Measurements from ENCODE around the gene ALLC. TPM values are rescaled to one million over a fixed set of nuclear protein-coding genes. Genes with fewer than 3 reads are reported as not detected.

ALLC gene
- total and polyA plus RNA-seq, 7 donors, result not detected

DNA sequence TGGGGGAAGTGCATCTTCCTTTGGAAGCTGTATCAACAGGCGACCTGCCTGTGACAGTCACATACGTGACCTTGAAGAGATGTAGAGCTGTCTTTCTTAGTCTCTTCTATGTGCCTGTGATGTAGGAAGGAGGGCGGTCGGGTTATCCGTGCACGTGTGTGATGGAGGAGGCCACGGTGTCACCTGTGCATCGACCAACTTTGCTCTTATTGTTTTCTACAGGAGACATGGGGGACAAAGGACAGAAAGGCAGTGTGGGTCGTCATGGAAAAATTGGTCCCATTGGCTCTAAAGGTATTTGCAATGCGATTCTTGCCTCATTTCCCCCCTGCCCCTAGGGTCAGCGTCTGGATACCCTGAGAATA is 20.7 kb upstream of the ALLC start:
- WGBS, 2 donors, result 83 to 86% methylated on average over 11 of the region's 11 CpGs
- intact Hi-C loops (cut with DNase I), result no loop called here
- peak; percentile 12 for DNase-seq
- no peaks in the 10 kb centered on the region for H3K9me3 ChIP-seq
- no peaks in the 10 kb centered on the region for H3K36me3 ChIP-seq
- peaks cover 0 to 12% (median 0%) of the 10 kb centered on the region in 4 donors for H3K4me1 ChIP-seq
- no peak overlapping the region for H3K27ac ChIP-seq
- H3K27me3 ChIP-seq, result no peaks in the 10 kb centered on the region
- no peak for TF ChIP-seq POLR2AphosphoS5 (IDR thresholded peaks at IDR 0.05)
- no peak for TF ChIP-seq POLR2A (IDR thresholded peaks at IDR 0.05)
- H3K4me3 ChIP-seq, result no peak overlapping the region

DNA sequence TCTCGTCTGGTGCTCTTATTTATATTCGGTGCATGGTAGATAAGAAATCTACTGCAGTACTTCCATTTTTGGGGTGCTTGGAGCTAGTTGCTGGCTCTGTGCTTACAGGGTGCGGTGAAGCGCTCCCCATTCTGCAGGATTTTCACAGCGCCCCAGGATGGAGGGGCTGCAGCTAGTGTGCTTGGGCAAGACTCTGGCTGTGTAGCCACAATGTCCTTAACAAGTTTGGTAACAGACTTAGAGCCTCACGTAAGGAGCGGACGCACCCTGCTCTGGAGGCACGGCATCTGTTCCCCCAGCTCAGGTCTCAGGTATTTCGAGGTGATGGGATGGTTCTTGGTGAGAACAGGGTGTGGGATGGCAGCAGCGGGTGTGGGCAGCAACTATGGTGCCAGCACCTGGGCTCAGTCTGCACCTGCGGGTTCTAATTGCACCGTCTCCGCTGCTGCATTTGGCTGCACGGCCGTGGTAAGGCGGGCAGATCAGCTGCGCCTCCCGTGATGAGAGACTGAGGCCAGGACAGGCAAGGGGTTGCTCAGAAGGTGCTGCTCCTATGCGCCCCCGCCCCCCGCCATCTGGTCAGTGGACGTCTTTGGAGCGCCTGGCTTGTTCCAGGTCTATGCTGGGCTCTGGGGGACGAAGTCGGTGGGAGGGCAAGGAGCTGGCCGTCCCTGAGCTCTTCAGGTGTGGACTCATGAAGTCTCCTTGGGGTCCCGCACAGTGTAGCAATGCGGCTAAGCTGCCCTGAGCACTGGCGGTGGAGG is 20.1 kb upstream of the ALLC start:
- TF ChIP-seq, protein P1, sequence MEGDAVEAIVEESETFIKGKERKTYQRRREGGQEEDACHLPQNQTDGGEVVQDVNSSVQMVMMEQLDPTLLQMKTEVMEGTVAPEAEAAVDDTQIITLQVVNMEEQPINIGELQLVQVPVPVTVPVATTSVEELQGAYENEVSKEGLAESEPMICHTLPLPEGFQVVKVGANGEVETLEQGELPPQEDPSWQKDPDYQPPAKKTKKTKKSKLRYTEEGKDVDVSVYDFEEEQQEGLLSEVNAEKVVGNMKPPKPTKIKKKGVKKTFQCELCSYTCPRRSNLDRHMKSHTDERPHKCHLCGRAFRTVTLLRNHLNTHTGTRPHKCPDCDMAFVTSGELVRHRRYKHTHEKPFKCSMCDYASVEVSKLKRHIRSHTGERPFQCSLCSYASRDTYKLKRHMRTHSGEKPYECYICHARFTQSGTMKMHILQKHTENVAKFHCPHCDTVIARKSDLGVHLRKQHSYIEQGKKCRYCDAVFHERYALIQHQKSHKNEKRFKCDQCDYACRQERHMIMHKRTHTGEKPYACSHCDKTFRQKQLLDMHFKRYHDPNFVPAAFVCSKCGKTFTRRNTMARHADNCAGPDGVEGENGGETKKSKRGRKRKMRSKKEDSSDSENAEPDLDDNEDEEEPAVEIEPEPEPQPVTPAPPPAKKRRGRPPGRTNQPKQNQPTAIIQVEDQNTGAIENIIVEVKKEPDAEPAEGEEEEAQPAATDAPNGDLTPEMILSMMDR (IDR thresholded peaks at IDR 0.05), result no peak
- no peak for TF ChIP-seq EP300 (IDR thresholded peaks at IDR 0.05)
- TF ChIP-seq POLR2A (IDR thresholded peaks at IDR 0.05), result no peak
- no peak for TF ChIP-seq POLR2AphosphoS5 (IDR thresholded peaks at IDR 0.05)
- WGBS, 2 donors, result 90 to 92% methylated on average over 30 of the region's 30 CpGs
- H3K27me3 ChIP-seq, result no peaks in the 10 kb centered on the region
- intact Hi-C loops (cut with DNase I), result no loop called here
- no peaks in the 10 kb centered on the region for H3K9me3 ChIP-seq
- no peak overlapping the region for H3K27ac ChIP-seq
- DNase-seq, result peak; percentile 26
- no peaks in the 10 kb centered on the region for H3K36me3 ChIP-seq
- peaks cover 0 to 12% (median 0%) of the 10 kb centered on the region in 4 donors for H3K4me1 ChIP-seq
- no peak overlapping the region for H3K4me3 ChIP-seq

DNA sequence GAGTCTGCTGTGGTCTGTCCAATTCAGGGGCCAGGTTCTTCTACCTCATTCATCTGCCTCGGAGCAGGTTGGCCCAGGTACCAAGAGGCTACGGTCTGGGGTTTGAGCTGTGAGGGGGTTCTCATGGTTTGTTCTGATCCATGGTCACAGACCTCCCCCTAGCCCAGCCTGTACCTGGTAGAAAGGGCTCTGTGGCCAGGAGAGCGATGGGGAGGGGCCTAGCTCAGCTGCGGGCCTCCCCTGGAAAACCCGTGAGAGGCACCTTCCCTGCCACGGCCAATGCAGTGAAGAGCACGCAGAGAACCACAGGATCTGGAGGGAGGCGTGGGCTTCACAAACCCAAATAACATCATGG is 19.6 kb upstream of the ALLC start:
- Histone ChIP-seq H3K9me3 (no peaks in the 10 kb centered on the region), H3K27me3 (no peaks in the 10 kb centered on the region), H3K4me1 (peaks cover 0 to 12% (median 0%) of the 10 kb centered on the region in 4 donors), H3K36me3 (no peaks in the 10 kb centered on the region), H3K27ac (no peak overlapping the region), H3K4me3 (no peak overlapping the region)
- TF ChIP-seq POLR2A (IDR thresholded peaks at IDR 0.05) (no peak), POLR2AphosphoS5 (IDR thresholded peaks at IDR 0.05) (no peak), EP300 (IDR thresholded peaks at IDR 0.05) (no peak)
- TF ChIP-seq, protein P1 (IDR thresholded peaks at IDR 0.05), result no peak
- intact Hi-C loops (cut with DNase I), result no loop called here
- DNase-seq, result peak; percentile 53
- 84% methylated on average over 8 of the region's 8 CpGs for WGBS, 2 donors

DNA sequence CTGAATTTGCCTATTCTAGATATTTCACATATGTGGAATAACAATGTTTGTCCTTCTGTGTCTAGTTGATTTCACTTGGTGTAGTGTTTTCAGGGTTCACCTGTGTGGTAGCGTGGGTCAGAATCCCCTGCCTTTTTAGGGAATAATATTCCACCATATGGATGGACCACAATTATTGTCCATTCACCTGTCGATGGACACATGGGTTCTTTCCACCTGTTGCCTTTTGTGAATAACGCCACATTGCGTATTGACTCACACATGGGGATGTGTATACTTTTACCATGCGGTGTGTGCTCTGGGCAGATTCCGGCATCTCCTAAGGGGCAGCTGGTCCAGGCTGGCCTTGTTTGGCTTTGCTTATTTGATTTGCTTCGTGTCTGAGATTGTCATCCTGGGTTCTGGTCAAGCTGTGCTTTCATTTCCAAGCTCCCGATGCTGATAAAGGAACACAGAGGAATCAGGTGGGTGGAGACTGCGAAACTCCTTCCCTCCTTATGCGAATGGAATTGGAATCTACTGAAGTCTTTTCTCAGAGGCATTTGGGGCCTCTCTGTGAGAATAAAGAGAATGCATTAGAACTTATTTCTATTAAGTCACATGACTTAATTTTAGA is 18.9 kb upstream of the ALLC start:
- peak; percentile 25 for DNase-seq
- H3K4me1 ChIP-seq, result peaks cover 0 to 12% (median 0%) of the 10 kb centered on the region in 4 donors
- H3K36me3 ChIP-seq, result no peaks in the 10 kb centered on the region
- no peak overlapping the region for H3K27ac ChIP-seq
- no peak overlapping the region for H3K4me3 ChIP-seq
- intact Hi-C loops (cut with DNase I), result no loop called here
- H3K9me3 ChIP-seq, result no peaks in the 10 kb centered on the region
- TF ChIP-seq POLR2A (IDR thresholded peaks at IDR 0.05), result no peak
- no peak for TF ChIP-seq POLR2AphosphoS5 (IDR thresholded peaks at IDR 0.05)
- TF ChIP-seq EP300 (IDR thresholded peaks at IDR 0.05), result no peak
- TF ChIP-seq, protein P1 (IDR thresholded peaks at IDR 0.05), result no peak
- 81 to 88% methylated on average over 10 of the region's 10 CpGs for WGBS, 2 donors
- no peaks in the 10 kb centered on the region for H3K27me3 ChIP-seq

DNA sequence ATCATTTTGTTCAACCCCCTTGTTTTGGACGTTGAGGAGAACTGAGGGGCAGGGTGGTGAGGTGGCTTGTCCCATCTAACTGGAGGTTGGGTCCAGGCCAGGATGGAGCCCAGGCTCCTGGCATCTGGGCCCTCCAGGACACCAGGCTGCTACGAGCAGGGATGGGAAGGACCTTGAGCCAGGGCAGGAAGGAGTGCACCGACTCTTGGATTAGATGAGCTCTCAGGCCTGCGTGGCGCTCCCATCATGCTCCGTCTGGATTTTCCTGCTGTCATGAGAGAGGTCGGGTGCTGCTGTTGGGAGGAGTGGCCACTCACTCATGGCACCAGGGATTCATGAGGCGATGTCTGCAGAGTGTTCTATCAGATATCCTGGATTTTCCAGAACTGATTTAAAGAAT is 18.3 kb upstream of the ALLC start:
- 80 to 85% methylated on average over 8 of the region's 8 CpGs for WGBS, 2 donors
- no peak for TF ChIP-seq POLR2A (IDR thresholded peaks at IDR 0.05)
- TF ChIP-seq, protein P1 (IDR thresholded peaks at IDR 0.05), result no peak
- H3K27me3 ChIP-seq, result no peaks in the 10 kb centered on the region
- intact Hi-C loops (cut with DNase I), result no loop called here
- peaks cover 0 to 12% (median 0%) of the 10 kb centered on the region in 4 donors for H3K4me1 ChIP-seq
- DNase-seq, result peak; percentile 37
- H3K4me3 ChIP-seq, result no peak overlapping the region
- no peaks in the 10 kb centered on the region for H3K36me3 ChIP-seq
- no peak overlapping the region for H3K27ac ChIP-seq
- H3K9me3 ChIP-seq, result no peaks in the 10 kb centered on the region
